CD8-positive, alpha-beta memory T cell (primary cell): Measurements from ENCODE around the gene PTPRE. TPM values are rescaled to one million over a fixed set of nuclear protein-coding genes. Genes with fewer than 3 reads are reported as not detected.

Source experiments
- CTCF ChIA-PET: fragments of 350-600 bp; sonication (Branson Sonifier 250); formaldehyde crosslinking; loops from one replicate; lab custom pipeline; 2021; ENCODE audit warnings: antibody characterized with exemption; lab: Charles Lee
- POLR2A ChIA-PET: fragments of 350-600 bp; sonication (Branson Sonifier 250); formaldehyde crosslinking; loops from one replicate; lab custom pipeline; 2021; ENCODE audit warnings: antibody characterized with exemption; lab: Charles Lee
- DNase-seq, 5 donors: peaks; one replicate each; pipeline versions ENCODE4 v3.0.0 to v3.0.0-alpha.2; 2020 to 2022; ENCODE audit warnings: mixed read lengths in 1 of 5
- H3K27ac ChIP-seq: one replicate; pipeline ENCODE4 v1.7.0; 2013; ENCODE audit warnings: low read depth, mild to moderate bottlenecking, low read length, moderate library complexity
- H3K27me3 ChIP-seq: 2 replicates; pipeline ENCODE4 v1.7.0; 2013; ENCODE audit warnings: low read length, mild to moderate bottlenecking; ENCODE audit not compliant: insufficient read depth, poor library complexity, severe bottlenecking
- H3K36me3 ChIP-seq: 2 replicates; pipeline ENCODE4 v1.7.0; 2013; ENCODE audit warnings: mild to moderate bottlenecking, low read length, moderate library complexity; ENCODE audit not compliant: insufficient read depth
- H3K4me1 ChIP-seq: 2 replicates; pipeline ENCODE4 v1.7.0; 2013; ENCODE audit warnings: mild to moderate bottlenecking, low read length, moderate library complexity; ENCODE audit not compliant: insufficient read depth
- H3K4me3 ChIP-seq: 2 replicates; pipeline ENCODE4 v1.7.0; 2013; ENCODE audit warnings: mild to moderate bottlenecking, low read length
- H3K9me3 ChIP-seq: 2 replicates; pipeline ENCODE4 v1.7.0; 2013; ENCODE audit warnings: mild to moderate bottlenecking, low read length
- H3K27ac Mint-ChIP-seq, 8 donors: one replicate each; pipeline ENCODE4 v1.8.0; 2020 to 2021; ENCODE audit warnings: mixed read lengths in 8 of 8, mild to moderate bottlenecking in 6 of 8, inconsistent platforms in 3 of 8, moderate library complexity in 3 of 8
- H3K27me3 Mint-ChIP-seq, 2 donors: one replicate each; pipeline ENCODE4 v1.8.0; 2020 to 2021; ENCODE audit warnings: mixed read lengths in 2 of 2, mild to moderate bottlenecking in 1 of 2, moderate library complexity in 1 of 2
- H3K36me3 Mint-ChIP-seq, 3 donors: one replicate each; pipeline ENCODE4 v1.8.0; 2020 to 2021; ENCODE audit warnings: mixed read lengths in 3 of 3, inconsistent platforms in 1 of 3, mild to moderate bottlenecking in 1 of 3
- H3K4me1 Mint-ChIP-seq, 3 donors: one replicate each; pipeline ENCODE4 v1.8.0; 2020 to 2021; ENCODE audit warnings: mixed read lengths in 3 of 3, inconsistent platforms in 1 of 3, mild to moderate bottlenecking in 1 of 3
- H3K4me3 Mint-ChIP-seq, 7 donors: one replicate each; pipeline ENCODE4 v1.8.0; 2020 to 2021; ENCODE audit warnings: mixed read lengths in 7 of 7, mild to moderate bottlenecking in 6 of 7, moderate library complexity in 4 of 7, inconsistent platforms in 2 of 7
- H3K9me3 Mint-ChIP-seq, 5 donors: one replicate each; pipeline ENCODE4 v1.8.0; 2020 to 2022; ENCODE audit warnings: mixed read lengths in 5 of 5, mild to moderate bottlenecking in 3 of 5, moderate library complexity in 2 of 5, inconsistent platforms in 1 of 5
- polyA plus RNA-seq: library from polyadenylated mRNA; unstranded; fragments of 300-500 nt; fragmentation: Illumina TruSeq; gene quantifications from one replicate; pipeline ENCODE4 v1.2.3, GENCODE V29; 2021
- total RNA-seq, 2 experiments: library from RNA; stranded (reverse); gene quantifications; one replicate each; pipeline ENCODE4 v1.2.3, GENCODE V29; 2021

PTPRE gene
- total and polyA plus RNA-seq, 3 experiments from 2014 or later: 25.2 to 29.5 (median 26.0) TPM

- ChIA-PET POLR2A (interaction anchor here (1.0 to 3.4 kb wide), 2 partner anchors 10 to 16 kb away, joined by 3 to 51 read pairs; no protein-coding TSS in a partner anchor), CTCF (interaction anchor here (1.0 to 6.0 kb wide), 6 partner anchors 12 to 87 kb away, joined by 3 to 53 read pairs (median 14); no protein-coding TSS in a partner anchor)
- Histone ChIP-seq H3K27ac (peak overlapping the region; percentile 45), H3K4me1 (peaks cover 61% of the 10 kb centered on the region), H3K27me3 (no peaks in the 10 kb centered on the region), H3K36me3 (peaks cover 34% of the 10 kb centered on the region), H3K9me3 (no peaks in the 10 kb centered on the region), H3K4me3 (peak overlapping the region; percentile 53)
- DNase-seq: no peak
- Mint-ChIP-seq H3K4me1 (peaks cover 86 to 89% (median 86%) of the 10 kb centered on the region in 3 donors), H3K27me3 (no peaks in the 10 kb centered on the region), H3K4me3 (peak overlapping the region; percentile 63 to 86 (median 76)), H3K36me3 (peaks cover 21 to 64% (median 26%) of the 10 kb centered on the region in 3 donors), H3K27ac (peak overlapping the region; percentile 57 to 98 (median 91)), H3K9me3 (no peaks in the 10 kb centered on the region)
Observed at GRCh38 chr10:128063736-128064107, 156.8 kb downstream of the PTPRE start.

GRCh38 chr10:128064108-128064969 lies 157.4 kb downstream of the PTPRE start:
- peaks cover 82 to 86% (median 83%) of the 10 kb centered on the region in 3 donors for H3K4me1 Mint-ChIP-seq
- DNase-seq: peak; percentile 52 to 82 (median 68)
- Histone ChIP-seq H3K4me1 (peaks cover 58% of the 10 kb centered on the region), H3K36me3 (peaks cover 35% of the 10 kb centered on the region), H3K27ac (peak overlapping the region; percentile 45), H3K27me3 (no peaks in the 10 kb centered on the region), H3K9me3 (no peaks in the 10 kb centered on the region), H3K4me3 (peak overlapping the region; percentile 53)
- H3K27ac Mint-ChIP-seq: peak overlapping the region; percentile 57 to 98 (median 91)
- peak overlapping the region; percentile 63 to 86 (median 76) for H3K4me3 Mint-ChIP-seq
- POLR2A ChIA-PET: interaction anchor here (1.0 to 3.4 kb wide), 2 partner anchors 11 to 17 kb away, joined by 3 to 51 read pairs; no protein-coding TSS in a partner anchor
- CTCF ChIA-PET: interaction anchor here (1.0 to 6.0 kb wide), 7 partner anchors 13 to 86 kb away, joined by 3 to 53 read pairs (median 12); no protein-coding TSS in a partner anchor
- peaks cover 24 to 65% (median 26%) of the 10 kb centered on the region in 3 donors for H3K36me3 Mint-ChIP-seq
- no peaks in the 10 kb centered on the region for H3K9me3 Mint-ChIP-seq
- no peaks in the 10 kb centered on the region for H3K27me3 Mint-ChIP-seq

- peaks cover 23 to 67% (median 29%) of the 10 kb centered on the region in 3 donors for H3K36me3 Mint-ChIP-seq
- H3K27ac Mint-ChIP-seq: peak overlapping the region; percentile 57 to 98 (median 91)
- Histone ChIP-seq H3K27me3 (no peaks in the 10 kb centered on the region), H3K27ac (peak overlapping the region; percentile 45), H3K4me3 (peak overlapping the region; percentile 11), H3K9me3 (no peaks in the 10 kb centered on the region), H3K4me1 (peaks cover 53% of the 10 kb centered on the region), H3K36me3 (peaks cover 40% of the 10 kb centered on the region)
- ChIA-PET CTCF (interaction anchor here (1.0 to 6.0 kb wide), 5 partner anchors 13 to 158 kb away, joined by 3 to 53 read pairs (median 4); partner anchors contain the start of gene PTPRE), POLR2A (interaction anchor here (3.4 kb wide), 1 partner anchor 17 kb away, joined by 51 read pairs; no protein-coding TSS in a partner anchor)
- H3K4me1 Mint-ChIP-seq: peaks cover 78 to 84% (median 81%) of the 10 kb centered on the region in 3 donors
- no peaks in the 10 kb centered on the region for H3K27me3 Mint-ChIP-seq
- no peak for DNase-seq
- peak overlapping the region; percentile 63 to 86 (median 76) for H3K4me3 Mint-ChIP-seq
- no peaks in the 10 kb centered on the region for H3K9me3 Mint-ChIP-seq
Observed at GRCh38 chr10:128064970-128065580, 158.2 kb downstream of the PTPRE start.

- DNase-seq: no peak
- peaks cover 51% of the 10 kb centered on the region for H3K4me1 ChIP-seq
- H3K9me3 ChIP-seq: no peaks in the 10 kb centered on the region
- no peaks in the 10 kb centered on the region for H3K9me3 Mint-ChIP-seq
- POLR2A ChIA-PET: no interaction called here
- peaks cover 50% of the 10 kb centered on the region for H3K36me3 ChIP-seq
- H3K27ac Mint-ChIP-seq: peak overlapping the region; percentile 54 to 98 (median 91)
- no peak overlapping the region for H3K27ac ChIP-seq
- H3K4me3 ChIP-seq: no peak overlapping the region
- H3K36me3 Mint-ChIP-seq: peaks cover 19 to 67% (median 29%) of the 10 kb centered on the region in 3 donors
- CTCF ChIA-PET: interaction anchor here (1.0 to 11.1 kb wide), 5 partner anchors 14 to 159 kb away, joined by 3 to 242 read pairs (median 42); partner anchors contain the start of gene PTPRE
- H3K4me1 Mint-ChIP-seq: peaks cover 69 to 74% (median 73%) of the 10 kb centered on the region in 3 donors
- H3K4me3 Mint-ChIP-seq: peak overlapping the region in 5 of 7 donors; percentile 46 to 61 (median 50)
- H3K27me3 Mint-ChIP-seq: no peaks in the 10 kb centered on the region
- H3K27me3 ChIP-seq: no peaks in the 10 kb centered on the region
Observed at GRCh38 chr10:128065881-128066534, 159.1 kb downstream of the PTPRE start.

- H3K4me3 ChIP-seq: no peak overlapping the region
- peaks cover 62 to 66% (median 65%) of the 10 kb centered on the region in 3 donors for H3K4me1 Mint-ChIP-seq
- H3K27me3 Mint-ChIP-seq: no peaks in the 10 kb centered on the region
- no peak overlapping the region for H3K27ac ChIP-seq
- ChIA-PET CTCF (interaction anchor here (11.1 kb wide), 1 partner anchor 30 kb away, joined by 242 read pairs; no protein-coding TSS in a partner anchor), POLR2A (no interaction called here)
- peaks cover 53% of the 10 kb centered on the region for H3K36me3 ChIP-seq
- H3K9me3 ChIP-seq: no peaks in the 10 kb centered on the region
- H3K27me3 ChIP-seq: no peaks in the 10 kb centered on the region
- peaks cover 50% of the 10 kb centered on the region for H3K4me1 ChIP-seq
- peaks cover 21 to 72% (median 29%) of the 10 kb centered on the region in 3 donors for H3K36me3 Mint-ChIP-seq
- H3K27ac Mint-ChIP-seq: peak overlapping the region in 7 of 8 donors; percentile 6 to 92 (median 56)
- no peak for DNase-seq
- H3K4me3 Mint-ChIP-seq: peak overlapping the region in 4 of 7 donors; percentile 3 to 93 (median 21)
- no peaks in the 10 kb centered on the region for H3K9me3 Mint-ChIP-seq
Observed at GRCh38 chr10:128066870-128067382, 160.0 kb downstream of the PTPRE start.

GRCh38 chr10:128067691-128068397 lies 160.9 kb downstream of the PTPRE start:
- H3K36me3 Mint-ChIP-seq: peaks cover 23 to 75% (median 29%) of the 10 kb centered on the region in 3 donors
- H3K4me3 ChIP-seq: no peak overlapping the region
- POLR2A ChIA-PET: no interaction called here
- peaks cover 53 to 57% (median 56%) of the 10 kb centered on the region in 3 donors for H3K4me1 Mint-ChIP-seq
- H3K27ac Mint-ChIP-seq: peak overlapping the region in 5 of 8 donors; percentile 9 to 92 (median 57)
- H3K27me3 Mint-ChIP-seq: no peaks in the 10 kb centered on the region
- no peaks in the 10 kb centered on the region for H3K9me3 ChIP-seq
- peaks cover 41% of the 10 kb centered on the region for H3K4me1 ChIP-seq
- H3K27ac ChIP-seq: no peak overlapping the region
- DNase-seq: no peak
- no peaks in the 10 kb centered on the region for H3K9me3 Mint-ChIP-seq
- peak overlapping the region in 1 of 7 donors; percentile 9 for H3K4me3 Mint-ChIP-seq
- H3K27me3 ChIP-seq: no peaks in the 10 kb centered on the region
- peaks cover 54% of the 10 kb centered on the region for H3K36me3 ChIP-seq
- CTCF ChIA-PET: interaction anchor here (5.7 to 11.1 kb wide), 2 partner anchors 21 to 30 kb away, joined by 53 to 242 read pairs; no protein-coding TSS in a partner anchor
